HG02943 (cell line): ENCODE data around the gene FBRS.
"Not testable (repeated sequence)": the region's sequence is repeated elsewhere in the genome, so short reads cannot be mapped to it uniquely, and the experiment has no call there.

Experiments
- ATAC-seq: cut with Tn5 transposase; IDR thresholded peaks from one replicate; pipeline ENCODE4 v1.9.1; 2021; ENCODE audit warnings: mild to moderate bottlenecking, low read depth, moderate library complexity; ENCODE audit not compliant: unreplicated experiment

The FBRS gene

GRCh38 chr16:30697264-30698138, 39.3 kb downstream of the FBRS start:
- no peak for ATAC-seq

- peak; percentile 79 for ATAC-seq
These were observed 40.0 kb downstream of the FBRS start for GRCh38 chr16:30698139-30698815.

DNA sequence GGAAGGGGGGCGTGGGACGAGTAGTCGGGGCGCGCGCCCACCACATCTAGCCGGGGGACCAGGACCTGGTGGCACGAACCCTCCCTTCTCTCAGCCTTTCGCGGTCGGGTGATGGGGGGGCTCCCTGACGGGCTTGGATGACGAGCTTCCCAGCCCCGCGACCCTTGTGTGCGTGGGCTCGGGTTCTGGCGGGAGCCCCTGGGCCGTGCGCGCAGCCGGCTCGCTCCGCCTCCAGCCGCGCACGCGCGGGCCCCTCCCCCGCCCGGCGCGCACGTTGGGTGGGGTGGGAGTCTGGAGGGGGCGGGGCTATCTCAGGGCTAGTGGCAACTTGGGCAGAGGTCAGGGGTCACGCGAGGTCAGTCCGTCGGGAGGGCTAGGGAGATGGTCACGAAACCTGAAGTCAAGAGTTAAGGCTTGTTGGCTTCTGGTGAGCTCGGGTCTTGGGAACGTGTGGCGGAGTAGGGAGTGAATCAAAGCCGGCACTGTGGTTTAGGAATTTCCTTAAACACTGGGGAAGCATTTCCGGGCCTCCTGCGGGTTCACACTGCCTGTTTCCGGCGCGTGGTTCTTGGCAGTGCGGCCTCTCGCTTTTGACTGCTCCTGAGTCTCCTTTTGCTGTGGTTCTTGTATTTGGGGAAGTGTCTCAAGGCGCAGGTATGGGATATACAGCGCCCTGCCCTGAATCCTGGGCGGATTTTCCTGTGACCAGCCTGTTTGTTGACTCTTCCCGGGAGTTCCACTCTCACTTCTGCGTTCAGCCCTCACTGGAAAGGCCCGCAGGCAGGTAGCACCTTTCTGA, 40.8 kb downstream of the FBRS start, which contains the start of gene SRCAP:
TSS of gene SRCAP (plus strand) at position 356 of the 799 bp plus-strand sequence. CDS start 1,654 bp downstream, outside the sequence.
- ATAC-seq = peak; percentile 26

DNA sequence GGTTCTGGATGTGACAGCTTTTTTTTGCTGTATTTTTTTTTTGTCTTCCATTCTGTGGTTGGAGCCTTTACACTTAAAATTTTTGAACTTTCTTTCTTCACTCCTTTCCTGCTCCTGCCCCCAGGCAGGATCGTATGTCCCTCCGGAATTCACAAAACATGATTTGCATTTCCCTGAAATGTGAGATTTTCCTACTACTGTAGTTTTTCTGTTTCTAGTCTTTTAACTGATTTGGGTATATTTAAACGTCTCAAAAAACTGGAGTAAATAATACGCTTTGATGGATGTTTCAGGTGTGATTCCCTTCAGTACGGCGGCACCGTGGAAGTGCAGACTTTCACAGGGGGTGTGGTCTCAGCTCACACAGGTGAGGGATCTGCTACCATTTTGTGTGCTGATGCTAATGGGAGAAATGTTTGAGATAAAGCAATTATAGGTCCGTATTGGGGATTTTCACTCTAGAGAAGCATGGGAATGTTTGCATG, 41.4 kb downstream of the FBRS start:
- no peak for ATAC-seq

GRCh38 chr16:30700491-30700890, 42.3 kb downstream of the FBRS start:
- no peak for ATAC-seq

- no peak for ATAC-seq
These were observed 42.7 kb downstream of the FBRS start for GRCh38 chr16:30700971-30701370.

GRCh38 chr16:30703071-30703470, 44.8 kb downstream of the FBRS start:
- not testable (repeated sequence) for ATAC-seq

- ATAC-seq = no peak
These were observed 45.7 kb downstream of the FBRS start for GRCh38 chr16:30703971-30704370.

- ATAC-seq = no peak
These were observed 47.8 kb downstream of the FBRS start for GRCh38 chr16:30706046-30706445.

DNA sequence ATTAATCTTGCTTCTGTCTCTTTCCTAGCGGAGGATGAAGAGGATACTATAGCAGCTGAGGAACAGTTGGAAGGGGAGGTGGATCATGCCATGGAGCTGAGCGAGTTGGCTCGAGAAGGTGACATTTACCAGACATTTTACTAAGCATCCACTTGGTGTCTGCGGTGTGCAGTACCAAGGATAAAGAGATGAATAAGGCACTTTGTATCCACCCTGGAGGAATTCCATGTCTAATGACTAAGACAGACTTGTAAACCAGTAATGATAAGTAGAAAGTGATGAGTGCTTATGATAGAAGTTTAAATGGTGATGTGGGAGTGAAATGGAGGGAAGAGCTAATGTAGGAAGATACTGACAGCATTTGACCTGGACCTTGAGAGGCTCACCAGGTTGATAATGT, 52.7 kb downstream of the FBRS start:
- no peak for ATAC-seq

DNA sequence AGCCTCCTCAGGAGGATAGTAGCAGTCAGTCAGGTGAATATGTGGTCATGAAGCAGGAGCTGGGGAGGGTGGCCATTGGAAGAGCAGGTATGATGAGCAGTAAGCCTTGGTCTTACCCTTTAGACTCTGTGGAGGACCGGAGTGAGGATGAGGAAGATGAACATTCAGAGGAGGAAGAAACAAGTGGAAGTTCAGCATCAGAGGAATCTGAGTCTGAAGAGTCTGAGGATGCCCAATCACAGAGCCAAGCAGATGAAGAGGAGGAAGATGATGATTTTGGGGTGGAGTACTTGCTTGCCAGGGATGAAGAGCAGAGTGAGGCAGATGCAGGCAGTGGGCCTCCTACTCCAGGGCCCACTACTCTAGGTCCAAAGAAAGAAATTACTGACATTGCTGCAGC, 53.5 kb downstream of the FBRS start:
- ATAC-seq = no peak

- ATAC-seq = no peak
These were observed 57.7 kb downstream of the FBRS start for GRCh38 chr16:30715750-30716445.

DNA sequence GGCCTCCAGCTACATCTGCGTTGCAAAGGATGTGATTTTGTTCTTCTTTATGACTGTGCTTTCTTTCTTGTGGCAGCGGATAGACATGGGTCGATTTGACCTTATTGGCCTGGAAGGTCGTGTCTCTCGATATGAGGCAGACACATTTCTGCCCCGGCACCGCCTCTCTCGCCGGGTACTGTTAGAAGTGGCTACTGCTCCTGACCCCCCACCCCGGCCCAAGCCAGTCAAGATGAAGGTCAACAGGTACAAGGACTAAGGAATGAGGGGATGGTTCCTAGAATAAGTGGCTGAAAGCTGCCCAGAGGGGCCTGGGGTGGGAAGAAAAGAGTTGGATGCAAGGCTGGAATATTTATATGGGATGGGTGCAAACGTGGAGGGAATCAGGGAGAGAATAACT, 61.9 kb downstream of the FBRS start:
- no peak for ATAC-seq
